IMR-90 (cell line): ENCODE data around the gene MDP1. TPM values are rescaled to one million over a fixed set of nuclear protein-coding genes. Genes with fewer than 3 reads are reported as not detected.

Source experiments
- ATAC-seq: fragments of 200-7000 bp; cut with Tn5 transposase; 2 replicates; pipeline ENCODE4 v1.9.1; 2020; ENCODE audit warnings: low read depth, mild to moderate bottlenecking, moderate library complexity
- BruUV-seq: library from RNA; stranded (reverse); fragments of 400-500 nt; replicated peaks from 2 replicates; lab custom pipeline; 2021; lab: Mats Ljungman, UMichigan
- CTCF ChIA-PET: fragments of 300-600 bp; formaldehyde crosslinking; extraction: SDS; loops from one replicate; lab custom pipeline; 2021; ENCODE audit warnings: antibody characterized with exemption; lab: Yijun Ruan, JAX
- POLR2A ChIA-PET: fragments of 300-600 bp; sonication (Branson Sonifier 250); formaldehyde crosslinking; loops from one replicate; lab custom pipeline; 2022; ENCODE audit warnings: antibody characterized with exemption; ENCODE audit not compliant: unreplicated experiment; lab: Charles Lee
- DNase-seq: peaks from one replicate; pipeline ENCODE4 v3.0.0; 2013
- H2AFZ ChIP-seq: replicated peaks from 2 replicates; pipeline ENCODE3; 2013; ENCODE audit warnings: low read length, mild to moderate bottlenecking; ENCODE audit not compliant: poor library complexity
- H2AK5ac ChIP-seq: 2 replicates; pipeline ENCODE4 v1.6.1; 2013; ENCODE audit warnings: low read depth, low read length, inconsistent platforms
- H2AK9ac ChIP-seq: replicated peaks from 2 replicates; pipeline ENCODE3; 2013; ENCODE audit warnings: mild to moderate bottlenecking, low read depth, low read length, moderate library complexity; ENCODE audit not compliant: poor library complexity
- H2BK120ac ChIP-seq: 2 replicates; pipeline ENCODE4 v1.6.1; 2013; ENCODE audit warnings: low read depth, low read length, inconsistent platforms
- H2BK15ac ChIP-seq: 3 replicates; pipeline ENCODE4 v1.6.1; 2013; ENCODE audit warnings: low read depth, low read length, inconsistent platforms
- H2BK20ac ChIP-seq: 2 replicates; pipeline ENCODE4 v1.6.1; 2013; ENCODE audit warnings: low read depth, mild to moderate bottlenecking, inconsistent platforms, low read length, moderate library complexity
- H2BK5ac ChIP-seq: 2 replicates; pipeline ENCODE4 v1.6.1; 2013; ENCODE audit warnings: mild to moderate bottlenecking, low read depth, low read length, inconsistent platforms; ENCODE audit not compliant: poor library complexity, severe bottlenecking
- H3K14ac ChIP-seq: replicated peaks from 2 replicates; pipeline ENCODE4 v1.6.1; 2013; ENCODE audit warnings: low read depth, low read length, inconsistent platforms
- H3K18ac ChIP-seq: 2 replicates; pipeline ENCODE4 v1.6.1; 2013; ENCODE audit warnings: low read depth, low read length, control low read depth
- H3K23ac ChIP-seq: 2 replicates; pipeline ENCODE4 v1.6.1; 2013; ENCODE audit warnings: low read depth, low read length, inconsistent platforms
- H3K27ac ChIP-seq: 2 replicates; pipeline ENCODE4 v1.5.1; 2013; ENCODE audit warnings: mild to moderate bottlenecking, control low read depth, low read length; ENCODE audit not compliant: insufficient read depth
- H3K27me3 ChIP-seq: 2 replicates; pipeline ENCODE4 v1.6.1; 2013; ENCODE audit warnings: low read length; ENCODE audit not compliant: control insufficient read depth, insufficient read depth
- H3K36me3 ChIP-seq: 2 replicates; pipeline ENCODE4 v1.6.1; 2013; ENCODE audit warnings: low read length, mixed read lengths; ENCODE audit not compliant: control insufficient read depth, insufficient read depth
- H3K4ac ChIP-seq: 2 replicates; pipeline ENCODE4 v1.6.1; 2013; ENCODE audit warnings: low read depth, low read length, inconsistent platforms
- H3K4me1 ChIP-seq: 2 replicates; pipeline ENCODE4 v1.6.1; 2013; ENCODE audit warnings: low read length, mixed read lengths; ENCODE audit not compliant: control insufficient read depth, insufficient read depth
- H3K4me2 ChIP-seq: 2 replicates; pipeline ENCODE4 v1.6.1; 2013; ENCODE audit warnings: low read depth, mild to moderate bottlenecking, control low read depth, low read length, moderate library complexity
- H3K4me3 ChIP-seq: 2 replicates; pipeline ENCODE4 v1.5.1; 2013; ENCODE audit warnings: low read depth, mild to moderate bottlenecking, control low read depth, low read length, moderate library complexity; ENCODE audit not compliant: insufficient read depth
- H3K56ac ChIP-seq: 2 replicates; pipeline ENCODE4 v1.6.1; 2013; ENCODE audit warnings: low read length, inconsistent platforms; ENCODE audit not compliant: insufficient read depth; ENCODE audit errors: extremely low read depth
- H3K79me1 ChIP-seq, 2 experiments: 2 replicates each; pipeline ENCODE4 v1.6.1; 2013; ENCODE audit warnings: low read length in 2 of 2, inconsistent platforms in 1 of 2, low read depth in 1 of 2
- H3K9ac ChIP-seq: 2 replicates; pipeline ENCODE4 v1.6.1; 2013; ENCODE audit warnings: low read depth, low read length, control low read depth
- H3K9me1 ChIP-seq: 2 replicates; pipeline ENCODE4 v1.6.1; 2013; ENCODE audit warnings: low read length, inconsistent platforms; ENCODE audit not compliant: insufficient read depth
- H3K9me3 ChIP-seq: 2 replicates; pipeline ENCODE4 v1.6.1; 2013; ENCODE audit warnings: low read length; ENCODE audit not compliant: control insufficient read depth, insufficient read depth
- H4K20me1 ChIP-seq: 2 replicates; pipeline ENCODE4 v1.6.1; 2013; ENCODE audit warnings: low read length, inconsistent platforms; ENCODE audit not compliant: insufficient read depth
- H4K5ac ChIP-seq: 2 replicates; pipeline ENCODE4 v1.6.1; 2013; ENCODE audit warnings: mild to moderate bottlenecking, low read depth, low read length, control low read depth
- H4K8ac ChIP-seq, 2 experiments: 2 replicates each; pipeline ENCODE4 v1.6.1; 2013; ENCODE audit warnings: low read depth in 2 of 2, low read length in 2 of 2, control low read depth in 1 of 2, inconsistent platforms in 1 of 2
- H4K91ac ChIP-seq: 2 replicates; pipeline ENCODE4 v1.6.1; 2013; ENCODE audit warnings: low read depth, low read length, inconsistent platforms; ENCODE audit not compliant: insufficient read depth
- BHLHE40 ChIP-seq: fragments of 150-350 bp; IDR thresholded peaks from 2 replicates; pipeline ENCODE4 v1.6.1; 2016; ENCODE audit warnings: mild to moderate bottlenecking, low read depth, low read length
- CEBPB ChIP-seq: IDR thresholded peaks from 2 replicates; pipeline ENCODE4 v1.6.1; 2012; ENCODE audit warnings: low read depth, low read length, improper control_type of control experiment
- CHD1 ChIP-seq: IDR thresholded peaks from 2 replicates; pipeline ENCODE4 v1.6.1; 2012; ENCODE audit warnings: low read depth, low read length, improper control_type of control experiment
- ELK1 ChIP-seq: fragments of 150-350 bp; IDR thresholded peaks from 2 replicates; pipeline ENCODE4 v1.6.1; 2016; ENCODE audit warnings: low read depth, mild to moderate bottlenecking, low read length, moderate library complexity, borderline replicate concordance
- FOS ChIP-seq: fragments of 150-350 bp; IDR thresholded peaks from 2 replicates; pipeline ENCODE4 v1.6.1; 2016; ENCODE audit warnings: low read depth, low read length
- MAFK ChIP-seq: IDR thresholded peaks from 2 replicates; pipeline ENCODE4 v1.6.1; 2012; ENCODE audit warnings: low read depth, low read length, improper control_type of control experiment
- MAZ ChIP-seq: IDR thresholded peaks from 2 replicates; pipeline ENCODE4 v1.6.1; 2012; ENCODE audit warnings: low read depth, mild to moderate bottlenecking, low read length, improper control_type of control experiment, moderate library complexity, borderline replicate concordance
- MXI1 ChIP-seq: IDR thresholded peaks from 2 replicates; pipeline ENCODE4 v1.6.1; 2012; ENCODE audit warnings: low read depth, mild to moderate bottlenecking, low read length, moderate library complexity, borderline replicate concordance
- NFE2L2 ChIP-seq: fragments of 150-350 bp; IDR thresholded peaks from 2 replicates; pipeline ENCODE4 v1.6.1; 2016; ENCODE audit warnings: low read depth, mild to moderate bottlenecking, low read length
- POLR2A ChIP-seq: IDR thresholded peaks from 2 replicates; pipeline ENCODE4 v1.6.1; 2012; ENCODE audit warnings: mild to moderate bottlenecking, low read depth, low read length
- RAD21 ChIP-seq: IDR thresholded peaks from 2 replicates; pipeline ENCODE4 v1.6.1; 2012; ENCODE audit warnings: low read length, improper control_type of control experiment
- RCOR1 ChIP-seq: IDR thresholded peaks from 2 replicates; pipeline ENCODE4 v1.6.1; 2012; ENCODE audit warnings: mild to moderate bottlenecking, low read length, improper control_type of control experiment; ENCODE audit not compliant: insufficient replicate concordance
- RFX5 ChIP-seq: IDR thresholded peaks from 2 replicates; pipeline ENCODE4 v1.8.0; 2012; ENCODE audit warnings: low read depth, mild to moderate bottlenecking, low read length, moderate library complexity
- SMC3 ChIP-seq: fragments of 150-350 bp; IDR thresholded peaks from 2 replicates; pipeline ENCODE4 v1.6.1; 2016; ENCODE audit warnings: low read depth, mild to moderate bottlenecking, antibody characterized with exemption, low read length, moderate library complexity
- USF2 ChIP-seq: fragments of 150-350 bp; IDR thresholded peaks from 2 replicates; pipeline ENCODE4 v1.6.1; 2017; ENCODE audit warnings: mild to moderate bottlenecking, antibody characterized with exemption, low read length, low read depth
- WGBS, 2 experiments: methylation state at CpG; one replicate each; pipeline versions ENCODE4 v1.1.5 to v1.1.7; 2013; ENCODE audit warnings: missing lambda C conversion rate in 2 of 2; ENCODE audit not compliant: insufficient read length in 1 of 2; ENCODE audit errors: extremely low coverage in 2 of 2; 5-methylcytosine and 5-hydroxymethylcytosine counted together
- dilution Hi-C: fragments of 300-500 bp; cut with HindIII; formaldehyde crosslinking; loops from one replicate; pipeline ENCODE4 v1.14.3; 2018; ENCODE audit warnings: low sequenced_read_pairs; ENCODE audit not compliant: unreplicated experiment
- in situ Hi-C: fragments of 300-500 bp; cut with MboI; formaldehyde crosslinking; loops from 3 replicates; pipeline ENCODE4 v1.14.3; 2019; ENCODE audit warnings: low sequenced_read_pairs, inconsistent platforms, mixed read lengths
- intact Hi-C: fragments of 100-400 bp; cut with micrococcal nuclease; formaldehyde crosslinking; loops from 2 replicates; pipeline ENCODE4 v1.10.0; 2022
- polyA plus RNA-seq, 3 experiments: library from polyadenylated mRNA; depleted of rRNA; stranded (reverse); fragments of >200 nt; gene quantifications; 2 replicates each; pipeline ENCODE4 v1.2.3, GENCODE V29; 2012; ENCODE audit warnings: low replicate concordance in 1 of 3
- total RNA-seq: library from RNA; depleted of rRNA; stranded (reverse); fragments of >200 nt; gene quantifications from 2 replicates; pipeline ENCODE4 v1.2.3, GENCODE V29; 2012
- TF ChIP-seq, protein P1 (sequence below): conservative IDR thresholded peaks from 2 replicates; pipeline ENCODE4 v1.5.1; 2012; ENCODE audit warnings: mild to moderate bottlenecking, low read depth, low read length, improper control_type of control experiment

The MDP1 gene
- total and polyA plus RNA-seq, 2 of the 4 experiments (the other 2 are of a cell fraction), result 15.1 to 17.8 TPM

DNA sequence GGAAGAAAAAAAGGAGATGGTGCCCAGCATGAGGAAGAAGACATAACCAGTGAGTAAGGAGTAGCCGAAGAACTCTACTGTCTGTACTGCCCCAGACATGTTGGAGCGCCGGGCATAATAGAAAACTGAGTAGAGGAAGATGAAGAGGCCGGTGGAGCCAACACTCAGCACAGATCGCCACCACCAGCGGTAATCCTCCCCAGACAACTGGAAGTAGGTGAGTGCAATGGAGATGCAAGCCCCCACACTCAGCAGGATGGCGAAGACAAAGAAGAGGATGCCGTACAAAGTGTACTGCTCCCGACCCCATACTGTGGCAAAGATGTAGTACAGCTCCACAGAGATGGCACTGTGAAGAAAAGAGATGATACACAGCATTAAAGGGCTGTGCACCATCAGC, 26.4 kb downstream of the MDP1 start:
- Histone ChIP-seq H4K91ac (no peak overlapping the region), H3K27me3 (no peaks in the 10 kb centered on the region), H2BK15ac (no peak overlapping the region), H3K14ac (no peak overlapping the region), H4K20me1 (no peaks in the 10 kb centered on the region), H2AFZ (no peak overlapping the region), H3K4me2 (no peak overlapping the region), H3K56ac (no peak overlapping the region), H3K79me1 (peaks cover 28 to 74% of the 10 kb centered on the region in 2 experiments), H3K9me3 (no peaks in the 10 kb centered on the region), H2BK5ac (no peak overlapping the region), H2AK9ac (no peak overlapping the region), H2BK20ac (no peak overlapping the region), H3K9me1 (peaks cover 18% of the 10 kb centered on the region), H4K5ac (no peak overlapping the region), H3K23ac (no peak overlapping the region), H3K36me3 (peaks cover 46% of the 10 kb centered on the region), H2AK5ac (no peak overlapping the region), H3K4me3 (no peak overlapping the region), H3K18ac (no peak overlapping the region), H2BK120ac (no peak overlapping the region), H3K27ac (no peak overlapping the region), H4K8ac (peak overlapping the region; percentile 6 to 89; a peak in 2 of 4 replicates), H3K9ac (no peak overlapping the region), H3K4me1 (peaks cover 5% of the 10 kb centered on the region), H3K4ac (no peak overlapping the region)
- DNase-seq, result no peak
- POLR2A ChIA-PET, result interaction anchor here (0.6 kb wide), 1 partner anchor 9 kb away, joined by 3 read pairs; no protein-coding TSS in a partner anchor
- no peak for TF ChIP-seq POLR2A
- TF ChIP-seq RAD21, result no peak
- TF ChIP-seq MXI1, result no peak
- no peak for TF ChIP-seq RFX5
- TF ChIP-seq MAFK, result no peak
- TF ChIP-seq, protein P1, sequence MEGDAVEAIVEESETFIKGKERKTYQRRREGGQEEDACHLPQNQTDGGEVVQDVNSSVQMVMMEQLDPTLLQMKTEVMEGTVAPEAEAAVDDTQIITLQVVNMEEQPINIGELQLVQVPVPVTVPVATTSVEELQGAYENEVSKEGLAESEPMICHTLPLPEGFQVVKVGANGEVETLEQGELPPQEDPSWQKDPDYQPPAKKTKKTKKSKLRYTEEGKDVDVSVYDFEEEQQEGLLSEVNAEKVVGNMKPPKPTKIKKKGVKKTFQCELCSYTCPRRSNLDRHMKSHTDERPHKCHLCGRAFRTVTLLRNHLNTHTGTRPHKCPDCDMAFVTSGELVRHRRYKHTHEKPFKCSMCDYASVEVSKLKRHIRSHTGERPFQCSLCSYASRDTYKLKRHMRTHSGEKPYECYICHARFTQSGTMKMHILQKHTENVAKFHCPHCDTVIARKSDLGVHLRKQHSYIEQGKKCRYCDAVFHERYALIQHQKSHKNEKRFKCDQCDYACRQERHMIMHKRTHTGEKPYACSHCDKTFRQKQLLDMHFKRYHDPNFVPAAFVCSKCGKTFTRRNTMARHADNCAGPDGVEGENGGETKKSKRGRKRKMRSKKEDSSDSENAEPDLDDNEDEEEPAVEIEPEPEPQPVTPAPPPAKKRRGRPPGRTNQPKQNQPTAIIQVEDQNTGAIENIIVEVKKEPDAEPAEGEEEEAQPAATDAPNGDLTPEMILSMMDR, result no peak
- TF ChIP-seq BHLHE40, result no peak
- no peak for TF ChIP-seq RCOR1
- no peak for TF ChIP-seq CEBPB
- TF ChIP-seq ELK1, result no peak
- TF ChIP-seq CHD1, result no peak
- no peak for TF ChIP-seq NFE2L2
- TF ChIP-seq MAZ, result no peak
- TF ChIP-seq SMC3, result no peak
- TF ChIP-seq USF2, result no peak
- TF ChIP-seq FOS, result no peak
- WGBS, 2 experiments, result no CpG with 5 or more reads among the region's 9 CpGs
- intact Hi-C loops, result no loop called here
- BruUV-seq, result no TSS peak
- CTCF ChIA-PET, result interaction anchor here (1.0 to 1.3 kb wide), 2 partner anchors 28 to 108 kb away, joined by 3 to 4 read pairs; partner anchors contain the start of gene IRF9
- dilution Hi-C loops, result no loop called here
- ATAC-seq, result no peak
- in situ Hi-C loops, result no loop called here
